Measurements from ENCODE around the gene MYB.

DNA sequence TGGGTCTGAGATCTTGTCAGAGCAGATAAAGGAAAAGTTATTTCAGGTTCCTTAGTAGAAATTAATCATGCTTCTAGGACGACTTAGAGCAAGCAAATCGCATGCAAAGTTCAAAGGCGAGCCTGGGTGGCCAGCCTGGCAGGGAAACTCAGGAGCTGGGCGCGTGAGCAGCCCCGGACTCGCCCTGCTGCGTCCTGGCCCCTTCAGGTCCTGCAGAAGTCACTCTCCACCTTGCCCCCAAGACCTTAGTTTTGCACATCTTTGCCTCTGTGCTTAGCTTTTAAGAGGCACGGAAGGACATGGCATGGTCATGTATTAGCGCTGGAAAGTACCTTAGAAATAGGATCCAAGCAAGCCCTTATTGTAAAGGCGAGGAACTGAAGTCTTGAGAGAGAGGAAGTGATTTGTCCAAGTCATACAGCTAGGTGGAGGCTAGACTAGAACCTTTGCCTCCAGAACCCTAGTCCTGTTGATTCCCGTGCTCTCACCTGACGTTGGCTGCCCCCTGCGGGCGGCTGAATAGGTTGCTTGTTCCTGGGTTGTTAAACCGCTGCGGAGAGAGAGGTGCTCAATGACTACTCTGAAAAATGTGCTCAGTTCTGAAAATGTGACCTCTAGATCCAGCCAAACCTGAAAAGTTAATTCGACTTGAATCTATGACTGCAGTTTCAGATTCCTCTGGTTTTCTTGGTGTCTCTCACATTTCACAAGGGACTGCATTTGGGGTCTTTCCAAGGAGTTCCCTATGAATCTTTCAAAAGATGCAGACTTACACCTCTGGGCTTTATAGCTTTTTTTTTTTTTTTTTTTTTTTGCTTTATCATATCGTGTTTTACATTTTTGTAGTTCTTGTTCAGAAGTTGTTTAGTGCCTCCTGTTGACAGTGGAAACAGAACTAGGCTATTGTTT lies 2.7 kb downstream of the MYB start:
- TF ChIP-seq, protein P1, sequence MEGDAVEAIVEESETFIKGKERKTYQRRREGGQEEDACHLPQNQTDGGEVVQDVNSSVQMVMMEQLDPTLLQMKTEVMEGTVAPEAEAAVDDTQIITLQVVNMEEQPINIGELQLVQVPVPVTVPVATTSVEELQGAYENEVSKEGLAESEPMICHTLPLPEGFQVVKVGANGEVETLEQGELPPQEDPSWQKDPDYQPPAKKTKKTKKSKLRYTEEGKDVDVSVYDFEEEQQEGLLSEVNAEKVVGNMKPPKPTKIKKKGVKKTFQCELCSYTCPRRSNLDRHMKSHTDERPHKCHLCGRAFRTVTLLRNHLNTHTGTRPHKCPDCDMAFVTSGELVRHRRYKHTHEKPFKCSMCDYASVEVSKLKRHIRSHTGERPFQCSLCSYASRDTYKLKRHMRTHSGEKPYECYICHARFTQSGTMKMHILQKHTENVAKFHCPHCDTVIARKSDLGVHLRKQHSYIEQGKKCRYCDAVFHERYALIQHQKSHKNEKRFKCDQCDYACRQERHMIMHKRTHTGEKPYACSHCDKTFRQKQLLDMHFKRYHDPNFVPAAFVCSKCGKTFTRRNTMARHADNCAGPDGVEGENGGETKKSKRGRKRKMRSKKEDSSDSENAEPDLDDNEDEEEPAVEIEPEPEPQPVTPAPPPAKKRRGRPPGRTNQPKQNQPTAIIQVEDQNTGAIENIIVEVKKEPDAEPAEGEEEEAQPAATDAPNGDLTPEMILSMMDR (IDR thresholded peaks at IDR 0.05): peak; percentile 33 to 71 (median 52)
- TF ChIP-seq POLR2A (IDR thresholded peaks at IDR 0.05): no peak

Data from esophagus squamous epithelium (tissue), 4 donors.